Hepatocyte (in vitro differentiated cells): ENCODE data around the gene PRPS1.

Experiments used
- EZH2 ChIP-seq: fragments of 200-600 bp; sonication (generic); IDR thresholded peaks from 2 replicates; pipeline ENCODE4 v1.6.1; 2016; ENCODE audit warnings: antibody characterized with exemption, mild to moderate bottlenecking, borderline replicate concordance
- TF ChIP-seq, protein P1 (sequence below): fragments of 200-600 bp; sonication (generic); IDR thresholded peaks from 2 replicates; pipeline ENCODE4 v1.5.1; 2016; ENCODE audit warnings: antibody characterized with exemption, mild to moderate bottlenecking; ENCODE audit not compliant: poor library complexity

DNA sequence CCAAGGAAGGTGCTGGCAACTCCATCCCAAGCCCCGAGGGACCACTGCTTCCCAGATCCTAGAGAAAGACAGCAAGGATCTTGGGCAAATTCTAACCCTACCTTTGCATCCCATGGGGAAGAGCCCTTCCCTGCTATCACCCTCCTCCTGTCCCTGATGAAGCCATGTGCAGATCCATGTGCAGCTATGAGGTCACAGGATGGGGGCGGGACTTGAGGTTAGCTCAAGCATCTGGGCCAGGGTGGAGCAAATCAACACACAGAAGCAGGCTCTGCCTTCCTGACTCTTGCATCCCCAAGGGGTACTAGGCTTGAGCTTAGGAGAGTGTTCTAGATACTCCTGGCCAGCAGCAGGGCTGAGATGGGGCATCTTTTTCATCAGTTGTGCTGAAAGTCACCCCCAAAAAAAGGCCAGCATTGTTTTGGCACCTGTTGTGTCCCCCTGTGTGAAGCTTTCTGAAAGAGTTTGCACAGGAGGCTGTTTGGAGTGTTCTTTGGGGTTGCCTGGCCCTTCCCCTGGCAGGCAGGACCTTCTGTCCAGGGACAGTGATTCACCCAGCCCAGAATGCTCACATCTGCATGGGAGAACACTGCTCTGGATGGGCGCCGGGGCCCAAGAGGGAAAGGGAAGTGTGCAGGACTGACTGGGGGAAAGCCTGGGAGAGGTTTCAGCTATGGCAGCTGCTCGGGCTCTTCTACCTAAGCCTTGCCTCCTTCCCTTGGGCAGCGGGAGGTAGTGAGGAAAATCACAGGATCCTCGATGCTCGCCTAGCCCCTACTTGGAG lies 50.8 kb downstream of the PRPS1 start:
- TF ChIP-seq, protein P1, sequence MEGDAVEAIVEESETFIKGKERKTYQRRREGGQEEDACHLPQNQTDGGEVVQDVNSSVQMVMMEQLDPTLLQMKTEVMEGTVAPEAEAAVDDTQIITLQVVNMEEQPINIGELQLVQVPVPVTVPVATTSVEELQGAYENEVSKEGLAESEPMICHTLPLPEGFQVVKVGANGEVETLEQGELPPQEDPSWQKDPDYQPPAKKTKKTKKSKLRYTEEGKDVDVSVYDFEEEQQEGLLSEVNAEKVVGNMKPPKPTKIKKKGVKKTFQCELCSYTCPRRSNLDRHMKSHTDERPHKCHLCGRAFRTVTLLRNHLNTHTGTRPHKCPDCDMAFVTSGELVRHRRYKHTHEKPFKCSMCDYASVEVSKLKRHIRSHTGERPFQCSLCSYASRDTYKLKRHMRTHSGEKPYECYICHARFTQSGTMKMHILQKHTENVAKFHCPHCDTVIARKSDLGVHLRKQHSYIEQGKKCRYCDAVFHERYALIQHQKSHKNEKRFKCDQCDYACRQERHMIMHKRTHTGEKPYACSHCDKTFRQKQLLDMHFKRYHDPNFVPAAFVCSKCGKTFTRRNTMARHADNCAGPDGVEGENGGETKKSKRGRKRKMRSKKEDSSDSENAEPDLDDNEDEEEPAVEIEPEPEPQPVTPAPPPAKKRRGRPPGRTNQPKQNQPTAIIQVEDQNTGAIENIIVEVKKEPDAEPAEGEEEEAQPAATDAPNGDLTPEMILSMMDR, result no peak
- TF ChIP-seq EZH2, result no peak
